Hepatocyte (in vitro differentiated cells): Measurements from ENCODE around the gene ZNF174. TPM values are rescaled to one million over a fixed set of nuclear protein-coding genes. Genes with fewer than 3 reads are reported as not detected.
A peak's percentile ranks its signal among the peaks of the same experiment; 100 is the strongest.

Experiments
- DNase-seq: peaks from one replicate; pipeline ENCODE4 v3.0.0-alpha.2; 2016; ENCODE audit warnings: low spot score
- H2AFZ ChIP-seq: fragments of 200-600 bp; sonication (generic); 2 replicates; pipeline ENCODE4 v1.6.0; 2016; ENCODE audit warnings: antibody characterized with exemption, mild to moderate bottlenecking
- H3K27ac ChIP-seq: fragments of 200-600 bp; sonication (generic); 2 replicates; pipeline ENCODE4 v1.5.1; 2016; ENCODE audit warnings: mild to moderate bottlenecking
- H3K27me3 ChIP-seq: fragments of 200-600 bp; sonication (generic); 2 replicates; pipeline ENCODE4 v1.6.1; 2016
- H3K36me3 ChIP-seq: fragments of 200-600 bp; sonication (generic); replicated peaks from 2 replicates; pipeline ENCODE4 v1.5.1; 2016; ENCODE audit warnings: low read depth; ENCODE audit not compliant: insufficient read depth
- H3K4me1 ChIP-seq: fragments of 200-600 bp; sonication (generic); 2 replicates; pipeline ENCODE4 v1.5.1; 2016; ENCODE audit warnings: mild to moderate bottlenecking, moderate library complexity; ENCODE audit not compliant: insufficient read depth
- H3K4me2 ChIP-seq: fragments of 200-600 bp; sonication (generic); 2 replicates; pipeline ENCODE4 v1.6.0; 2016
- H3K4me3 ChIP-seq: fragments of 200-600 bp; sonication (generic); 2 replicates; pipeline ENCODE4 v1.5.1; 2016; ENCODE audit warnings: mild to moderate bottlenecking
- H3K79me2 ChIP-seq: fragments of 200-600 bp; sonication (generic); 2 replicates; pipeline ENCODE4 v1.6.0; 2017; ENCODE audit warnings: mild to moderate bottlenecking
- H3K9me2 ChIP-seq: fragments of 200-600 bp; sonication (generic); replicated peaks from 2 replicates; pipeline ENCODE4 v1.6.0; 2017; ENCODE audit warnings: mild to moderate bottlenecking; ENCODE audit not compliant: insufficient read depth
- H3K9me3 ChIP-seq: fragments of 200-600 bp; sonication (generic); 2 replicates; pipeline ENCODE4 v1.5.1; 2016; ENCODE audit warnings: low read depth, mild to moderate bottlenecking
- H4K20me1 ChIP-seq: fragments of 200-600 bp; sonication (generic); 2 replicates; pipeline ENCODE4 v1.6.0; 2016; ENCODE audit warnings: mild to moderate bottlenecking; ENCODE audit not compliant: insufficient read depth, poor library complexity, severe bottlenecking
- EZH2 ChIP-seq: fragments of 200-600 bp; sonication (generic); IDR thresholded peaks from 2 replicates; pipeline ENCODE4 v1.6.1; 2016; ENCODE audit warnings: antibody characterized with exemption, mild to moderate bottlenecking, borderline replicate concordance
- EZH2phosphoT487 ChIP-seq: fragments of 200-600 bp; sonication (generic); IDR thresholded peaks from one replicate; pipeline ENCODE4 v1.6.1; 2018; ENCODE audit warnings: antibody characterized with exemption, mild to moderate bottlenecking, low read depth, moderate library complexity; ENCODE audit not compliant: unreplicated experiment, severe bottlenecking
- WGBS: methylation state at CpG from one replicate; pipeline ENCODE4 v1.1.6; 2016; ENCODE audit warnings: low lambda C conversion rate; ENCODE audit errors: missing lambda C conversion rate; 5-methylcytosine and 5-hydroxymethylcytosine counted together
- polyA plus RNA-seq: library from polyadenylated mRNA; unstranded; fragments of >200 nt; fragmentation: Nextera tagmentation; extraction: Ambion mirVana; gene quantifications from 2 replicates; pipeline ENCODE4 v1.2.1, GENCODE V29; 2016
- total RNA-seq: library from RNA; depleted of rRNA; stranded (reverse); fragments of >200 nt; gene quantifications from 2 replicates; pipeline ENCODE4 v1.2.3, GENCODE V29; 2014
- TF ChIP-seq, protein P1 (sequence below): fragments of 200-600 bp; sonication (generic); IDR thresholded peaks from 2 replicates; pipeline ENCODE4 v1.5.1; 2016; ENCODE audit warnings: antibody characterized with exemption, mild to moderate bottlenecking; ENCODE audit not compliant: poor library complexity

Gene ZNF174
- total and polyA plus RNA-seq, 2 experiments from 2014 or later, result 8.0 to 13.5 TPM

DNA sequence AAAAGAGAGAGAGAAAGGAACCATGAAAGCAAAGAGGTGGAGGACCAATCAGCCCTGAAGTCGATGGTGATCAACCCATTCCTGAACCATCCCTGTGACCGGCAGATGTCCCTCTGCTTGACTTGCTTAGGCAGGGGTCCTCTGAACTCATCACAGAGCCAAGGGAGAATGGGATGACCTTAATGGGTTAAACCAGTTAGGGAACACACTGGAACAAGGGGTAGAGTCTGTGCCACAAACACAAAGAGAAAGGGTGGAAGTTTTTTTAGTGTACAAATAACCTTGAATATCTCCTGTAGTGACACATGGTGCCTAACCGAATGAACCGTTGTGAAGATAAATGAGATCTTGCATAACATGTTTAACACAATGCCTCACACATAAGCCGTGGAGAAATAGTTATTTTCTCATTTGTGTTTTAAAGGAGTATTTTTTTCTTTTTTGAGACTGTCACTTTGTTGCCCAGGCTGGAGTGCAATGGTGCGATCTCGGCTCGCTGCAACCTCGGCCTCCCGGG, 53.7 kb downstream of the ZNF174 start:
- Histone ChIP-seq H3K27ac (no peak overlapping the region), H3K4me2 (no peak overlapping the region), H2AFZ (no peak overlapping the region), H3K79me2 (peaks cover 18% of the 10 kb centered on the region), H3K9me2 (no peaks in the 10 kb centered on the region), H4K20me1 (peaks cover 6% of the 10 kb centered on the region), H3K4me1 (peaks cover 5% of the 10 kb centered on the region), H3K36me3 (no peaks in the 10 kb centered on the region), H3K9me3 (no peaks in the 10 kb centered on the region), H3K27me3 (no peaks in the 10 kb centered on the region), H3K4me3 (no peak overlapping the region)
- WGBS, result 94% methylated on average over 10 of the region's 10 CpGs
- no peak for DNase-seq
- TF ChIP-seq, protein P1, sequence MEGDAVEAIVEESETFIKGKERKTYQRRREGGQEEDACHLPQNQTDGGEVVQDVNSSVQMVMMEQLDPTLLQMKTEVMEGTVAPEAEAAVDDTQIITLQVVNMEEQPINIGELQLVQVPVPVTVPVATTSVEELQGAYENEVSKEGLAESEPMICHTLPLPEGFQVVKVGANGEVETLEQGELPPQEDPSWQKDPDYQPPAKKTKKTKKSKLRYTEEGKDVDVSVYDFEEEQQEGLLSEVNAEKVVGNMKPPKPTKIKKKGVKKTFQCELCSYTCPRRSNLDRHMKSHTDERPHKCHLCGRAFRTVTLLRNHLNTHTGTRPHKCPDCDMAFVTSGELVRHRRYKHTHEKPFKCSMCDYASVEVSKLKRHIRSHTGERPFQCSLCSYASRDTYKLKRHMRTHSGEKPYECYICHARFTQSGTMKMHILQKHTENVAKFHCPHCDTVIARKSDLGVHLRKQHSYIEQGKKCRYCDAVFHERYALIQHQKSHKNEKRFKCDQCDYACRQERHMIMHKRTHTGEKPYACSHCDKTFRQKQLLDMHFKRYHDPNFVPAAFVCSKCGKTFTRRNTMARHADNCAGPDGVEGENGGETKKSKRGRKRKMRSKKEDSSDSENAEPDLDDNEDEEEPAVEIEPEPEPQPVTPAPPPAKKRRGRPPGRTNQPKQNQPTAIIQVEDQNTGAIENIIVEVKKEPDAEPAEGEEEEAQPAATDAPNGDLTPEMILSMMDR, result no peak
- TF ChIP-seq EZH2 (no peak), EZH2phosphoT487 (no peak)

DNA sequence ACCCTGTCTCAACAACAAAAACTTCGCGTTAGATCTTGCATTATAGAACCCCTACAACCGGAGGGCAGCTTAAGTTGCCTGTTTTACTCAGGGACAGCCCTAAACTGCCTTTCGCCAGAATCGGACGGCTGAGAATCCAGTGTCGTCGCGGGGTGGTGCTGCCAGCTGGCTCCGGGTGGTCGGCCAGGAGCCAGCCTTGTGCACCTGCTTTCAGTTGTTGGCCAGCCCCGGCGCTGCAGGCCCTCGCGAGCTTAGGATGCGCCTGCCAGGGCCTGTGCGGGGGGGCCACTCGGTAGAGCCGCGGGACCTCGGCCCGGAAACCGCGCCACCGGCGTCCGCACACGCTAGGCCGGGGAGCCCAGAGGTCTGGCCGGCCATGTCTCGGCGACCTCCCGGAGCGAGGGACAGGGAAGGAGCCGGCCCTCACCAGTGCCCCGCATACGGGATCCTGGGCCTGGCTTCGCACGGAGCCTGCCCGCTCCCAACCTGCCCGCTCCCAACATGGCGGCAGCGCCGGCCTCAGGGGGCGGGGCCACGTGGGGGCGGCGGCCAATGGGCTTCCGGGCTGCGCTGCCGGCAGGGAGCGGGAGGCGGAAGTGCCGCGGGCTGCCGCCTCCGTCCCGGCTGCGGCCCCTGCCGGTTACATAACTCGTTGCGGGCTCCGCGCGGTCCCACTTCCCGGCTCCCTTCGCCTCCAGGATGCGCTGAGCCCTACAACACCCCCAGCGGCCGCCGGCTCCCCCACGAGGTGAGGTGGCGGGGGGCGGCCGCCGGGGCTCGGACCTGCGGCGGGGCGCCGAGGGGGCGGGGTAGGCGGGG, 56.6 kb downstream of the ZNF174 start:
- H2AFZ ChIP-seq, result peak overlapping the region; percentile 78

DNA sequence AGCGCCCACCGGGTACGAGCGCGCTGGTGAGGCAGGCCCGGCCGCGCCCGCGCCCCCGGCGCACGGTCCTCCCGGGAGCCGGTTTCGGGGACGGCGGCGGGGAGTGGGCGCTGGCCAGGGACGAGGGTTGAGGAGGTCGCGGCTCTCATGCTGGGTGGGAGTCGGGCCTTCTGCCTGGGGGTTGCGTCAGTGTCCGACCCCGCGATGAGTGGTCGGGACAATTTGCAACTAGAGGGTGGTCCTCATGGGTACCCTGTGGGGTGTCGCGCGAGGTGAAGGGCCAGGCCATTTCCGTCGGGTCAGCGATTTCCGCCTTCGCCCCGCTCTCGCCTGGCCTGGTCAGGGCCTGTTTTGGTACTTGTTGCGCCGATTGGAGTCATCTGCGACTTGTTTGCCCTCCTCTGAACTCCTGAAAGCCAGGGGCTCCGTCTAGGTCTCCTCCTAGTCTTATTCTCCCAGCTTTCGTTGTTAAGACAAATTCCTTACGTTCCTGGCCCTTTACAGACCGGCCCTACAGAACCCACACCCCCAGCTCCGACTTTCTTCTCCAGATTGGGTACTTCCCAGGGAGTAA, 57.4 kb downstream of the ZNF174 start:
- peaks cover 43% of the 10 kb centered on the region for H4K20me1 ChIP-seq
- peak overlapping the region; percentile 98 for H3K27ac ChIP-seq
- H3K4me1 ChIP-seq, result peaks cover 10% of the 10 kb centered on the region
- peak overlapping the region; percentile 64 for H2AFZ ChIP-seq
- H3K9me3 ChIP-seq, result no peaks in the 10 kb centered on the region
- under 1% methylated on average over 24 of the region's 47 CpGs for WGBS
- peaks cover 55% of the 10 kb centered on the region for H3K79me2 ChIP-seq
- H3K36me3 ChIP-seq, result no peaks in the 10 kb centered on the region
- H3K4me3 ChIP-seq, result peak overlapping the region; percentile 71
- DNase-seq, result peak; percentile 50
- TF ChIP-seq EZH2 (no peak), EZH2phosphoT487 (no peak)
- TF ChIP-seq, protein P1, result no peak
- H3K9me2 ChIP-seq, result no peaks in the 10 kb centered on the region
- H3K27me3 ChIP-seq, result no peaks in the 10 kb centered on the region
- H3K4me2 ChIP-seq, result peak overlapping the region; percentile 91

More for the DNA sequence above, 56.6 kb downstream of the ZNF174 start:
- Histone ChIP-seq H3K27ac (peak overlapping the region; percentile 98), H3K79me2 (peaks cover 47% of the 10 kb centered on the region), H4K20me1 (peaks cover 35% of the 10 kb centered on the region), H3K4me3 (peak overlapping the region; percentile 71), H3K36me3 (no peaks in the 10 kb centered on the region), H3K4me1 (peaks cover 10% of the 10 kb centered on the region), H3K9me3 (no peaks in the 10 kb centered on the region), H3K9me2 (no peaks in the 10 kb centered on the region), H3K4me2 (peak overlapping the region; percentile 91), H3K27me3 (no peaks in the 10 kb centered on the region)
- 3% methylated on average over 45 of the region's 83 CpGs for WGBS
- no peak for TF ChIP-seq EZH2phosphoT487
- TF ChIP-seq, protein P1, result peak; percentile 41
- peak; percentile 97 for DNase-seq
